8988T (cell line): Measurements from ENCODE around the gene KCNMB2.
"Not testable (repeated sequence)": the region's sequence is repeated elsewhere in the genome, so short reads cannot be mapped to it uniquely, and the experiment has no call there.

ENCODE experiments used
- DNase-seq: peaks from one replicate; pipeline ENCODE4 v3.0.0; 2011

Gene KCNMB2

DNA sequence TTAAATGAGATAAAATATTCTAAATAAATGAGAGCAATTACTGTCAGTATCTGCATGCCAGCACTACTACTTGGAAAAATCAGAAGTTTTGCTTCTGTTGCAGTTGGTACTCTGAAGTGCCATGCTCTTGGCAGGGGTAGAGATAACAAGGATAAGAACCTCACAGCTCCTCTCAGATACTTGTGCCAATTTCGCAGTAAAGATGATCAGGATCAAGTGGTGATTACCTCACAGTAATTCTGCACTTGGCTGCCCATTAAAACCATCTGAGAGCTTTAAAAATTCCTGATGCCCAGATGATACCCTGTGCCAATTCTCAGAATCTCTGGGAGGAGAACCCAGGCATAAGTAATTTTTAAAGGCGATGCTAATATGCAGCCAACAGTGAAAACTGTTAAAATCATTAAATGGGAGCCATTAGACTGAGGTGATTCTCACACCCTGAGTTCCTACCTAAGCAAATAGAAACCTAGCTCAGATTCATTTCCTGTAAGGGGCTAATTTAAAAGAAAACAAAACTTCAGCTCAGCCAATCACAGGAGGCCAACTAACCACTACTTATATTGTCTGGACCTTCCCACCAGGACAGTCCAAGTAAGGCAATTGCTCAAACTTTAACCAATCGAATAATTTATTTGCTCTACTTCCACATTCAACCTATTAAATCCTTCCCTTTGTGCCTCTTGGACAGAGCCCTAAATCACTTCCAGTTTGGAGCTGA, 171.2 kb downstream of the KCNMB2 start:
- no peak for DNase-seq

DNA sequence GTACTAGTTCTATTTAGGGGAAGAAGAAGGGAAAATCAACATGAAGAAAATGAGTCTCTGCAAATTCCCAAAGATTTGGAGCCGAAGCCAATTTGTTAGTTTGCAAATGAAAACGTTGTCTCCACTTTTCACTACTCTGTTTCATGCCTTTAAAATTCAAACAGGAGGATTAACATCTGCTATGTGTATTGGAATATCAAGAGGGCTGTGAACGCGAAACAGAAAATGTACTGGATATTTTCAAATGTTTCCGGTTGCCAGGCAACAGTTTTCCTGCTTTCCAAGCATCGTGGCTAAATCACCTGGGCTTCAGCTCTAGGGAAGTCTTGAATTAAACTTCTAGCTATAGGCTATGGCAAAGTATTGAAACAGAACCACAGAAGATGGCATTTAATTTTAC, 172.8 kb downstream of the KCNMB2 start:
- DNase-seq = no peak

DNA sequence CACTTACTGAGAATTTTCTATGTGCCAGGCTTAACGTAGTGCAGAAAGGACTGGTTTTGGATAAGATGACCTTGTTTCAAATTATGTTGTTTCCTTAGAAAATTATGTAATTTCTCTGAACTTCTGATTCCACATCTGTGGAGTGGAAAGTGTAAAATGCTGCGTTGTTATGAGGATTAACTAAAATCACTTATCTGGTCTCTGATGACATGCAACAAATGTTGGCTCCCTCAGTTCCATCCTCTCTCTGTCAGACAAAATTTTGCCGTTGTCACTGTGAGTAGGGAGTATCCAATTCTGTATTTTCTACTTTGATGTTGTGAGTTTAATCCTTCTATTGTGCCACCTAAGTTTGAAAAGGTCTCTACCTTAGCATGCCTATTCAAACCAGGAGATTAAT, 175.5 kb downstream of the KCNMB2 start:
- no peak for DNase-seq

DNA sequence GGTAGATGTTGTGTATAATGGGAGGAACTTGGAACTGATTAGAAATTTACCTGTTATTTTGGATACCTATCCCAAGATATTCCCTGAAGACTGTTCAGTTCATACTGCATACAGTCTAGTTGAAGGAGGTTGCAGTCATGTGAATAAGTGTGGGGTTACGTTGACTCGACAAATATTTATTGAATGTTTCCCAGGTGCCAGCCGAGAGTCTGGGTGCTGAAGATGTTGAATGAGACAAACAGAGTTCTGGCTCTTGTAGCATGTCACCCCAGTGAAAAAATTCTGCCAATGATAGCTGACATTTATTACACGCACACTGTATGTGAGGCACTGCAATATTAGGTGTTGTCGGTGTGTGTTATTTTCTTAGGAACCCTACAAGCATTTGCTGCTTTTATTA, 176.0 kb downstream of the KCNMB2 start:
- no peak for DNase-seq

GRCh38 chr3:178714925-178715832, 178.9 kb downstream of the KCNMB2 start:
- no peak for DNase-seq

- no peak for DNase-seq
Observed at GRCh38 chr3:178718995-178719635, 182.9 kb downstream of the KCNMB2 start.

DNA sequence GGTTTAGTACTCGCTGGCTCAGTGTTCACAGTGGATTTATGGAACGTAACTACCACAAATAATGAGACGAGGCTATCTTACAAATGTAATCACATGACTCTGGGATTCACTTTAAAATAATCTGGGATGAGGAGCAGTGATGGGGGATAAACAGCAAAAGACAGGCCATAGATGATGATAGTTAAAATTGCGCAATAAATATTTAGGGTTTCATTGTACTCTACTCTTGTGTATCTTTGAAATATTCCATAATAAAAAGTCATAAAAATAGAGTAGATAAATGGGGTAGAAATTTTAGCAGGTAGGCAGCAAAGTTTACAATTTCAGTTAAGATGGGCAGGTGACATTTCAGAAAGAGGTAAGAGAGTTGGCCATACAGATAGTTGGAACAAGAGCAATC, 196.6 kb downstream of the KCNMB2 start:
- DNase-seq = no peak

- no peak for DNase-seq
Observed at GRCh38 chr3:178735032-178735674, 198.9 kb downstream of the KCNMB2 start.

- no peak for DNase-seq
Observed at GRCh38 chr3:178736300-178736699, 200.1 kb downstream of the KCNMB2 start.

DNA sequence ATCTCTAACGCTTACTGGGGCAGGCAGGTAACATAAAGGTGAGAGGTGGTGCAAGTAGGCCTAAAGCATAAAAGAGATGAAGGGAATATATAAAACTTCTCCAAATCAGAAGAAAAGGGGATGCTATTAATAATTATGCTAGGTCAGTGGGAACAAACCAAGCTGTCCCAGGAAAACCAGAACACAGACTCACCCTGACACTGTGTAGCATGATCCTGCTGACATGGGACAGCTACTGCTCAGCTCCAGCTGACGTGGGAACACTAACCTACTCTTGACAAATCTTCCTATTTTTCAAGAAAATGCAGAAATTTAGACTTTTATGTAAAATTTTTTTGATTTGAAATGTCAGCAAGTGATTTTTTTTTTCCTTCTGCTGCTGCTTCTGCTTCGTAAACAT, 203.5 kb downstream of the KCNMB2 start:
- no peak for DNase-seq

DNA sequence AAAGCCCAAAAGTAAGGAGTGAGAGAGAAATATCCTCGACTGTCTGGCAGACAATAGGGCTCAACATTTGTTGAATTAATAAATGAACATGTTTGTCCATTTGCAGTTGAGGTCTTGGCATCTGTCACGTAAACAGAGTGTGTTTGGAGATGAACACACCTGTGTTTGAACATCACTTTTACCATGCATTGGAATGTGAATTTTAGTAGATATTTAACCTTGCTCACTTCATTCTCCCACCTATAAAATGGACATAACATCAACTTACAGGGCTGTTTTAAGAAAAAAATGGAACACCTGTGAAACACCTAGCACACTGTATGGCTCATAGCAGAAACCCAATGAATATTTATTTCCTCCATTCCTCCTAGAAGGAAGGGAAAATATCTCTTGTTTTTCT, 204.8 kb downstream of the KCNMB2 start:
- DNase-seq = no peak

GRCh38 chr3:178743297-178743696, 207.1 kb downstream of the KCNMB2 start:
- no peak for DNase-seq

GRCh38 chr3:178745861-178746655, 209.8 kb downstream of the KCNMB2 start:
- not testable (repeated sequence) for DNase-seq

DNA sequence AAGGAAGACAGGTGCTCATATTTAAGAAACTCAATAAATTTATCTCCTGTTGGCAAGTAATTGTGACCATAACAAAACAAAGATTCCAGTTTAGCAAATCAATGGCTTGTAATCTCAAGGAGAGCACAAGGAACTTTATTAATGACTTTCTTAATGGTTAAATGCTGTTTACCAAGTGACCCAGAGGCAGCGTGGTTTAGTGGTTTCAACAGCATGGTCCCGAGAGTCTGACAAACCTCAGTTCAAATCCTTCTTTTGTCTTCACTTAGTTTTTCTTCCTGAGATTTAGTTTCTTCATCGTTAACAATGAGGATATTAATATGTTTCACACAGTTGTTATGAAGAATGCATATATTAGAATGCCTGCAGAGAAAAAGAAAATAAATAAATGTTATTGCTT, 212.6 kb downstream of the KCNMB2 start:
- DNase-seq = no peak

DNA sequence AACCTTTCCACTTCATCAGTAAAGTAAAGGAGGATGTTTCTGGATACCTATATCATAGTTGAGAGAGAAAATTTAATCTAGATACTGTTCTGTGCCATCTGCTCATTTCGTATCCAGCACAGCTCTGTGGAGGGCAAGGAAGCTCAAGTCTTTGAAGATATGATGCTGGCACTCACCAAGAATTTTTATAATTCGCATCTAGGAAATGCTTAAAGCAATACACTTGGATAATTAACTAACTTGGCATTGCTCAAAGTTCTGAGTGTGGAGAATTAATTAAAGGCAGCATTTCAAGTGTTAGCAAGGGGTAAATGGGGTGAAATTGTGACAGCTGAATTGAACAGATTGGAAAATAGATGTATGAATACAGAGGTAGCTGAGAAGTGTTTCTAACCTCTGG, 213.2 kb downstream of the KCNMB2 start:
- DNase-seq = no peak

GRCh38 chr3:178750639-178751300, 214.5 kb downstream of the KCNMB2 start:
- DNase-seq = no peak

DNA sequence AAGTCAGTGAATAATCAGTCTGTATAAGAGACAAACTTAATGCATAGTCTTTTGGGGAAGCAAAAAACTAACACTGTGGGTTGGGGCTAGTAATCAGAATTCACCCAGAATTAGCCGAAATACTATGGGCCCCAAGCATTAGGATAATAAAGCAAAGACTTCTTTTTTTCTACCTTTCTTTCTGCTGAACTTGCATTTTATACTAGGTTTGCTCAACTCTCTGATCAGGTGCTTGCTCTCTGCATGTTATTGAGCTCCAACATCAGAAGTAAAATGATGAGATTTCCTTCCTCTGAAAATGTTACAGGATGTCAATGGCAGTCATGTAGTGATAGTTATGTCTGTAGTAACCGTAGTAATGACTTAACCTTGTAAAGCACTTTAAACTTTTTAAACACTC, 216.6 kb downstream of the KCNMB2 start:
- no peak for DNase-seq

- no peak for DNase-seq
Observed at GRCh38 chr3:178754852-178755510, 218.7 kb downstream of the KCNMB2 start.

DNA sequence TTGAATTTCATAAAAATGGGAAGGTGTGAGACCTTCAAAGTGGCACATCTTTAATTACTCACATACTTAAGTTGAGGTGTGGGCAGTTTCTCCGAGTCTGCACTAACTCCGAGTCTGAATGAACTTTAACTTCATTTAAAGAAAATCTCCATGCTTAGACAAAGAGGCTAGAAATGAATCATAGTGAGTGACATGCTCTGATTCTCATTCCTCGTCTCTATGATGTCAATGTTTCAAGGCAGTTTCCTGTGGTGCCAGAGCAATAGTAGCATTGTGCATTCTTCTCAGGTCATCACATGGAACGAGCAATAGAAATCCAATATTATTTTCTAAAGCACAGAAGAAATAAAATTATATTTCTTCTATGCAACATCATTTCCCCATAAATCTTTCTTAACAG, 224.8 kb downstream of the KCNMB2 start:
- DNase-seq = no peak

DNA sequence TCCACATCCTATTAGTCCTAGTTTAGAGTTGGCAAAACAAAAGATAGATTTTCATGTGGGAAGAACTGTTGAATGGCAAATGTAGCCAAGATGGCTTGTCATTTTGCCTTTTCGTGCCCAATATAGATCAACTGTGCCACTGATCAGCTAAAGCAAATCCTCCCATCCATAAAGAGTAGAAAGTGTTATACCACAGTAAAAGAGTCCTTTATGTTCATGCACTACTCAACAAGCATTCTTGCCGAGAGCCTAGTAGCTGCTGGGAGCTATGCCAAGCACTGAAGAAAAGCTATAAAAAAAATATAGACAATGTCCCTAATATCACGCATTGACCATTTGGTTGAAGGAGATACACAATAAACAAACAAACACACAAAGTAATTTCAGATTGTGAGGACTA, 225.2 kb downstream of the KCNMB2 start:
- no peak for DNase-seq

- DNase-seq = no peak
Observed at GRCh38 chr3:178762385-178762784, 226.1 kb downstream of the KCNMB2 start.
